Kidney (tissue), 14 donors: ENCODE results near the gene SEL1L2. TPM values are rescaled to one million over a fixed set of nuclear protein-coding genes. Genes with fewer than 3 reads are reported as not detected.

Source experiments
- DNase-seq, 5 donors: peaks; one replicate each; pipeline ENCODE4 v3.0.0-alpha.2; 2013 to 2020
- FAIRE-seq: peaks from 2 replicates; lab custom pipeline; 2012; peaks lifted over from hg19 to GRCh38; lab: Jason Lieb, UNC
- H3K27ac ChIP-seq, 2 donors: one replicate each; pipeline ENCODE4 v1.7.0; 2013; ENCODE audit warnings: low read depth in 2 of 2, low read length in 2 of 2, inconsistent platforms in 1 of 2
- H3K27me3 ChIP-seq: one replicate; pipeline ENCODE4 v1.7.1; 2013; ENCODE audit warnings: low read length, inconsistent platforms; ENCODE audit not compliant: control insufficient read depth, insufficient read depth
- H3K36me3 ChIP-seq, 3 donors: one replicate each; pipeline versions ENCODE4 v1.7.0 to v1.7.1; 2013; ENCODE audit warnings: low read length in 3 of 3, control low read depth in 1 of 3, inconsistent platforms in 1 of 3; ENCODE audit not compliant: insufficient read depth in 3 of 3, control insufficient read depth in 2 of 3
- H3K4me1 ChIP-seq, 3 donors: one replicate each; pipeline versions ENCODE4 v1.7.0 to v1.7.1; 2013; ENCODE audit warnings: low read length in 3 of 3, inconsistent platforms in 1 of 3, low read depth in 1 of 3; ENCODE audit not compliant: control insufficient read depth in 2 of 3, insufficient read depth in 2 of 3
- H3K4me3 ChIP-seq, 3 donors: one replicate each; pipeline versions ENCODE4 v1.7.0 to v1.8.1; 2013; ENCODE audit warnings: low read length in 3 of 3, control low read depth in 1 of 3, inconsistent platforms in 1 of 3
- H3K9ac ChIP-seq, 3 donors: one replicate each; pipeline versions ENCODE4 v1.7.0 to v1.7.1; 2013; ENCODE audit warnings: low read length in 3 of 3, control low read depth in 1 of 3, inconsistent platforms in 1 of 3
- H3K9me3 ChIP-seq, 3 donors: one replicate each; pipeline versions ENCODE4 v1.7.0 to v1.7.1; 2013; ENCODE audit warnings: low read length in 3 of 3, control low read depth in 1 of 3, inconsistent platforms in 1 of 3; ENCODE audit not compliant: control insufficient read depth in 2 of 3, insufficient read depth in 1 of 3
- intact Hi-C: fragments of 100-400 bp; cut with DNase I; formaldehyde crosslinking; loops from one replicate; pipeline ENCODE4 v1.11.1; 2022
- polyA plus RNA-seq: library from polyadenylated mRNA; stranded (reverse); fragments of 350-450 nt; fragmentation: Illumina TruSeq; extraction: RNeasy Lipid Tissue Mini Kit (QIAGEN cat#74804); gene quantifications from one replicate; pipeline ENCODE4 v1.2.3, GENCODE V29; 2014; ENCODE audit warnings: low read depth, low replicate concordance; ENCODE audit not compliant: insufficient read depth
- total RNA-seq: library from RNA; stranded (reverse); fragmentation: NEBNext Ultra II Directional; extraction: Animal tissue kit (Norgen Biotek cat#: 25700); gene quantifications from one replicate; pipeline ENCODE4 v1.2.1, GENCODE V29; 2021
- TF ChIP-seq, protein P1 (sequence below): IDR thresholded peaks from 3 replicates; pipeline ENCODE4 v1.5.1; 2012; ENCODE audit warnings: mild to moderate bottlenecking, moderate library complexity, borderline replicate concordance; ENCODE audit not compliant: insufficient read depth; ENCODE audit errors: extremely low read depth
- donor health status: control.
- donor health status: control.
- donor health status: control.
- donor health status: control.
- donor health status: control.
- donor health status: DM: yes; HTN: yes; CAD: no.
- donor health status: Normal renal cell carcinoma (clear cell type).

SEL1L2 gene
- total and polyA plus RNA-seq, 2 donors from 2014 or later: not detected

DNA sequence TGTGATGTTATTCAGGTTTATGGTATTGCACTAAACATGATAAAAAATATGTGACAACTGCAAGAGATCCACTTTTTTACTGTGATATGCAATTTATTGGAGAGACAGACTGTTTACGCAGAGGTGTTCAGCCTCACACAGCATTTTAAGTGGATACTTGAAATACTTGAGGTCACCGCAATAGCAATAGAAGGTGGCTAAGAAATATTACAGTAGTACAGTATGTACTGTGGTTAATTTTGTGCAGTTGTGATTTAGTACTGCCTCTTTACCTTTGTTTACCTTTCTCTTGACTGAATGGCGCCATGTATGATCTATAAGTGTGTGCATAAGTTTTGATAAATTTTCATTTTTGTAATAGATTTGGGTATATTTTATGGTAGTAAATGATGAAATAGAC lies 22.3 kb upstream of the SEL1L2 start:
- no peak for DNase-seq
- Histone ChIP-seq H3K9me3 (peaks cover 0 to 15% (median 3%) of the 10 kb centered on the region in 3 donors), H3K4me1 (no peaks in the 10 kb centered on the region), H3K27me3 (no peaks in the 10 kb centered on the region), H3K9ac (no peak overlapping the region), H3K27ac (no peak overlapping the region), H3K4me3 (no peak overlapping the region), H3K36me3 (no peaks in the 10 kb centered on the region)
- no peak for FAIRE-seq
- TF ChIP-seq, protein P1, sequence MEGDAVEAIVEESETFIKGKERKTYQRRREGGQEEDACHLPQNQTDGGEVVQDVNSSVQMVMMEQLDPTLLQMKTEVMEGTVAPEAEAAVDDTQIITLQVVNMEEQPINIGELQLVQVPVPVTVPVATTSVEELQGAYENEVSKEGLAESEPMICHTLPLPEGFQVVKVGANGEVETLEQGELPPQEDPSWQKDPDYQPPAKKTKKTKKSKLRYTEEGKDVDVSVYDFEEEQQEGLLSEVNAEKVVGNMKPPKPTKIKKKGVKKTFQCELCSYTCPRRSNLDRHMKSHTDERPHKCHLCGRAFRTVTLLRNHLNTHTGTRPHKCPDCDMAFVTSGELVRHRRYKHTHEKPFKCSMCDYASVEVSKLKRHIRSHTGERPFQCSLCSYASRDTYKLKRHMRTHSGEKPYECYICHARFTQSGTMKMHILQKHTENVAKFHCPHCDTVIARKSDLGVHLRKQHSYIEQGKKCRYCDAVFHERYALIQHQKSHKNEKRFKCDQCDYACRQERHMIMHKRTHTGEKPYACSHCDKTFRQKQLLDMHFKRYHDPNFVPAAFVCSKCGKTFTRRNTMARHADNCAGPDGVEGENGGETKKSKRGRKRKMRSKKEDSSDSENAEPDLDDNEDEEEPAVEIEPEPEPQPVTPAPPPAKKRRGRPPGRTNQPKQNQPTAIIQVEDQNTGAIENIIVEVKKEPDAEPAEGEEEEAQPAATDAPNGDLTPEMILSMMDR: no peak
- intact Hi-C loops: no loop called here

- Histone ChIP-seq H3K4me1 (no peaks in the 10 kb centered on the region), H3K36me3 (no peaks in the 10 kb centered on the region), H3K27ac (no peak overlapping the region), H3K9me3 (peaks cover 0 to 8% (median 2%) of the 10 kb centered on the region in 3 donors), H3K4me3 (no peak overlapping the region), H3K9ac (no peak overlapping the region), H3K27me3 (no peaks in the 10 kb centered on the region)
- FAIRE-seq (no peak), DNase-seq (no peak)
- intact Hi-C loops: no loop called here
- TF ChIP-seq, protein P1: no peak
Observed at GRCh38 chr20:14009208-14009607, 18.8 kb upstream of the SEL1L2 start.

- intact Hi-C loops: no loop called here
- H3K4me3 ChIP-seq: no peak overlapping the region
- H3K4me1 ChIP-seq: no peaks in the 10 kb centered on the region
- no peaks in the 10 kb centered on the region for H3K27me3 ChIP-seq
- no peak for FAIRE-seq
- no peak overlapping the region for H3K9ac ChIP-seq
- peaks cover 0 to 2% (median 0%) of the 10 kb centered on the region in 3 donors for H3K9me3 ChIP-seq
- TF ChIP-seq, protein P1: no peak
- no peaks in the 10 kb centered on the region for H3K36me3 ChIP-seq
- no peak overlapping the region for H3K27ac ChIP-seq
- DNase-seq: no peak
Observed at GRCh38 chr20:14005996-14006395, 15.6 kb upstream of the SEL1L2 start.

GRCh38 chr20:14000917-14001316 lies 10.5 kb upstream of the SEL1L2 start:
- intact Hi-C loops: no loop called here
- FAIRE-seq (no peak), DNase-seq (no peak)
- TF ChIP-seq, protein P1: no peak
- H3K4me3 ChIP-seq: no peak overlapping the region
- no peak overlapping the region for H3K27ac ChIP-seq
- H3K9me3 ChIP-seq: peaks cover 0 to under 1% (median 0%) of the 10 kb centered on the region in 3 donors
- H3K36me3 ChIP-seq: no peaks in the 10 kb centered on the region
- H3K27me3 ChIP-seq: no peaks in the 10 kb centered on the region
- no peak overlapping the region for H3K9ac ChIP-seq
- peaks cover 0 to 4% (median 0%) of the 10 kb centered on the region in 3 donors for H3K4me1 ChIP-seq
